UCSD-AML1 (cell line): ENCODE measurements around the gene AKAP12.
"Not testable (repeated sequence)": the region's sequence is repeated elsewhere in the genome, so short reads cannot be mapped to it uniquely, and the experiment has no call there.

Experiments used
- DNase-seq: peaks from one replicate; lab custom pipeline; 2025; ENCODE audit not compliant: unreplicated experiment; lab: John Stamatoyannopoulos, UW

The AKAP12 gene

GRCh38 chr6:151377095-151377494 is 137.3 kb downstream of the AKAP12 start:
- DNase-seq = no peak

DNA sequence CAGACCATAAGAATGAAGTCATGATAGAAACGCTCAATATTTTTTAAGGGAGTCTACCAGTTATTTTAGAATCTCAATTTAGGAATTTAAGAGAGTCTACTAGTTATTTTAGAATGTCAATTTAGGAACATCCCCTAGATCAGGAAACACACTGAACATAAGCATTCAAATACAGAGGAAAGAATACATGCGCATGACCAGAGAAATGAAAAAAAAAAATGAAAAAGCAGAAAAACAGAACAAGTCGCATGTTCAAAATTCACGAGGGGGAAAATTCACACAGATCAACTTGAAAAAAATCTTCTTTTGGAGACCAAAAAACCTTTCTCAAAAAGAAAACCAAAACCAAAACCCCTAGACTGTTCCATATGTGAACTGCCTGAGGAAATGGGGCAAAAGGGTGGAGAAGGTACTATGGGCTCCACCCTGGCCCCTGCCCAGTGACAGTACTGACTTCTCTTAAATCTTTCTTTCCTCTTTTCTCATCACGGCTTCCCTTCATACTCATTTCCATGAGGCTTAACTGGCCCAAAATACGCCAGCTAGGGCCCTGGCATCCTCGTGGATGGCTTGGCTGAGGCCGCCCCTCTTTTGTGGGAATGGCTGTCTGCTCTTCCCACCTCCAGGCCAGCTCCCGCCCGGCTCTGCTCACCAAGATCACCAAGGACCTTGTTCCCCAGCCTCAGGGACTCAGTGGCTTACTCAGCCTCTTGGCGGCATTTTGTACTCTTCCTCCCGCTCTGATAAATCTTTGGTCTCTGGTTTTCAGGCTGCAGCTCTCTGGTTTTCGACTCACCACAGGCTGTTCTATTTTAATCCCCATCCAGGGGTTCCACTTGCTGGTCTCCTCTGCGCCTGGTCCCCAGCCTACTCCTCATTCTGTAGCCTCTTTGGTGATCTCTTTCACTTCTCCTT is 140.4 kb downstream of the AKAP12 start:
- no peak for DNase-seq

GRCh38 chr6:151380848-151381205 is 141.1 kb downstream of the AKAP12 start:
- DNase-seq = no peak

DNA sequence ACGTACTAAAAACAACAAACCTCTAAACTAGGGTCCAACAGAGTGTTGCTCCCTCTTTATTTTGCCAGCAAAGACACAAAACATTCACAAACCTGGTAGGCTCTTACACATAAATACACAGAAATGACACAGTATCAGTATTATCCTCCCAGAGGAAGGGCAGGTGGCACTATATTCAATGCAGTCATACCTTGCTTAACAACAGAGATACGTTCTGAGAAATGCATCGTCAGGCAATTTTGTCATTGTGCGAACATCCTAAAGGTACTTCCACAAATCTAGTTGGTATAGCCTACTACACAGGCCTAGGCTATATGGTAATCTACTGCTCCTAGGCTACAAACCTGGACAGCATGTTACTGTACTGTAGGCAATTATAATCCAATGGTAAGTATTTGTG is 142.0 kb downstream of the AKAP12 start:
- no peak for DNase-seq

GRCh38 chr6:151382631-151383030 is 142.9 kb downstream of the AKAP12 start:
- DNase-seq = not testable (repeated sequence)

- no peak for DNase-seq
Measured at GRCh38 chr6:151384151-151384550, 144.4 kb downstream of the AKAP12 start.

GRCh38 chr6:151385177-151385576 is 145.4 kb downstream of the AKAP12 start:
- no peak for DNase-seq

- no peak for DNase-seq
Measured at GRCh38 chr6:151387175-151387970, 147.6 kb downstream of the AKAP12 start.

DNA sequence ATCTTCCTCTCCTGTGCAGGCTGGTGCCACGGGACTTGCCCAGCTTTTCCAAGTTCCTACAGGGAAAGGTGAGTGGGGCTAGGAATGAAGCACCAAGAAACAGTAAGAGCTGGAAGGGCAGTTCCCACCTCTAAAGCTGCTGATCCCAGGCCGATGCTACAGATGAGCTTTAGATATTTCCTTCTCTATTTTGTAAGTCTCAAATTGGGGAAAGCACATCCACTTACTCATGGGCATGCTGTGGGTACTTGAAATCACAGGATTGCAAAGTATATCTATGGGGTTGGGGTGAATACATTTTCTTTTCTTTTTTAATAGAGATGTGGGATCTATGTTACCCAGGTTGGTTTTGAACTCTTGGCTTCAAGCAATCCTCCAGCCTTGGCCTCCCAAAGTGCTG is 148.5 kb downstream of the AKAP12 start:
- no peak for DNase-seq

DNA sequence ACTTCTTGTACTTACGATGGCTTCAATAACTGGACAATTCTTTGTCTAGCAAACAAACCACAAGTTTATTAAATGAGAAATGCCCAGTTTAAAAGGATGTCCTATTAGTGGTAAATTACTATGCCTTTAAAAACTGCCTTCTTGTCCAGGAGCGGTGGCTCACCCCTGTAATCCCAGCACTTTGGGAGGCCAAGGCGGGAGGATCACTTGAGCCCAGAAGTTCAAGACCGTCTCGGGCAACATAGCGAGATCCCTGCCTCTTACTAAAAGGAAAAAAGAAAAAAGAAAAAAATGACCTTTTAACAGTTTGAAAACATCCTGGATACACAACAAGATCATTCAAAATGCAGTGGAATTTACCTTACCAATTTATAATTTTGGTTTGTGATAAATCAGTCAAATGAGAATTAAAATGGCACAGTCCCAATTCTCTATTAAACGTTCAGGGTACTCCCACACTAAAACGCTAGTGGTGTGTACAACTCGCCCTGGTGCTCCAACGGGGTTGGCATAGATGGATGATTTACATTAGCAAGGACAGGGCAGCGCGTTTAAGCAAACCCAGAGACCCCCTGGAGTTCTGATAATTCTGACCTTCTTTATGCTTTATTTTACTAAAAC is 149.3 kb downstream of the AKAP12 start:
- no peak for DNase-seq

- peak; percentile 77 for DNase-seq
Measured at GRCh38 chr6:151389618-151390275, 150.0 kb downstream of the AKAP12 start.

- peak; percentile 100 for DNase-seq
Measured at GRCh38 chr6:151390276-151390850, 150.6 kb downstream of the AKAP12 start.

GRCh38 chr6:151390851-151391470 is 151.2 kb downstream of the AKAP12 start:
- peak; percentile 85 for DNase-seq

DNA sequence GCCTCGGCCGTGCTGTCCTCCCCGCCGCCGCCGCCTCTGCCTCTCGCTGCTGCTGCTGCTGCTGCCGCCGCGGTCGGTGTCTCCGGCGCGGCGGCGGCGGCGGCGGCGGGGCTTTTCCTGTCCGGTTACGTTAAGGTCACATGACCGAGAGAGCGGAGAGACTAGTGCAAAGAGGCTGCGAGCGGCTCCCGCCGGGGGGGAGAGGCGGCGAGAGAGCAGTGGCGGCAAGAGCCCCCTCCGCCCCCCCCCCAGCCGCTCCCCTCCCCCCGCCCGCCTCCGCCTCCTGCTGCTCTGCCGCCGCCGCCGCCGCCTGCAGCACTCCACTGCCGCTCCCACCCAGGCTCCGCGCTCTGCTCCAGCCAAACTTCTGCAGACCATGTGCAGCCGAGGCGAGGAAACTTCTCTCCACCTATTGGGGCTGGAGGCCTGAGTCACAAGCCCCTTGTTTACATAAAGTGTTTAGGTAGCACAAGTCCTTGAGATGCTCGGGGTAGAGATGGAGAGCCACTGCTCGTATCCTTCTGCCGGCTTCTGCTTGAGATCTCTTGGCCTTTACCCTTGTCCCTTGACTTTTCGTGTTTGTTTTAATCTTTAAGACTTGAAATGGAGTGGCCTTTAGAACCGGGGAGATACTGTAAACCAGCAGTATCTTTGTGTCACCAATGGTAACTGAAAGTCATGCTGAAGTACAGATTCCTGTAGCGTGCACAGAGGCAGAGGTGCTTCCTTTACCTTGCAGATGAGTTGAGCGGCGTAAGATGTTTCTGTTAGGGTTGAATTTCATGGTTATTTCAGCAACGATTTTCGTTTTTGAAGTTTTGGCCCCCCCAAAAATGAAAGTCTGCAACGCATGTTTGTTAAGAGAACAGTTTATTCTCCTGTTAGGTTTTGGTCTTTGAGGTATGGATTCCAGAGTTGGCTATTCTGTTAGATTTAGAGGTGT is 152.0 kb downstream of the AKAP12 start, which contains the start of gene ZBTB2:
Gene ZBTB2, minus strand, starts transcription at position 89 of the 943 bp plus-strand sequence. CDS start 17,922 bp downstream, outside the sequence.
- peak; percentile 63 for DNase-seq

DNA sequence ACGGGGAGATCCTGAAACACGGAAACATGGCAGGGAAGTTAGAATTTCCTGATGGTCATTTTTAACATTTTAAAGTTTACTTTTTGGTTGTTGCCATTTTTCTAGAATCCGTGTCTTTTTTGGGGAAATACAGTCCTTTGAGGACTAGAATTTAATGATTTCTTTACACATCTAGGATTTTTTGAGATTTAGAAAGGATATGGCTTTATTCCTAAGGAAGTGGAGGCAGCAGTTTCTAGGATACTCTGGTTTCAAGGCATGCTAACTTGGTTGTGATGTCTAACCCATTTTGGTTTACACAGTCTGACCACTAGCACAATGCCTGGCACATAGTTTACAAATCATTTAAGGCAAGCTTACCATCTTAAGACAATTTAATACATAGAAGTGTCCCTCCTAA is 152.7 kb downstream of the AKAP12 start:
- no peak for DNase-seq

GRCh38 chr6:151393410-151393809 is 153.6 kb downstream of the AKAP12 start:
- DNase-seq = no peak

GRCh38 chr6:151399679-151400078 is 159.9 kb downstream of the AKAP12 start:
- no peak for DNase-seq

GRCh38 chr6:151400473-151400872 is 160.7 kb downstream of the AKAP12 start:
- no peak for DNase-seq

GRCh38 chr6:151402228-151402627 is 162.5 kb downstream of the AKAP12 start:
- no peak for DNase-seq
